Endothelial cell (in vitro differentiated cells): ENCODE data around the gene TRAPPC8. TPM values are rescaled to one million over a fixed set of nuclear protein-coding genes. Genes with fewer than 3 reads are reported as not detected.
"Not testable (repeated sequence)": the region's sequence is repeated elsewhere in the genome, so short reads cannot be mapped to it uniquely, and the experiment has no call there.

ENCODE experiments used
- DNase-seq: peaks from one replicate; pipeline ENCODE4 v3.0.0; 2021; ENCODE audit warnings: low spot score
- H3K27ac Mint-ChIP-seq: one replicate; pipeline ENCODE4 v1.8.0; 2021; ENCODE audit warnings: mixed read lengths, inconsistent platforms; ENCODE audit not compliant: unreplicated experiment
- H3K27me3 Mint-ChIP-seq: one replicate; pipeline ENCODE4 v1.8.0; 2021; ENCODE audit warnings: mild to moderate bottlenecking, moderate library complexity, mixed read lengths, inconsistent platforms; ENCODE audit not compliant: unreplicated experiment
- H3K36me3 Mint-ChIP-seq: one replicate; pipeline ENCODE4 v1.8.0; 2021; ENCODE audit warnings: mild to moderate bottlenecking, low read depth, mixed read lengths, inconsistent platforms; ENCODE audit not compliant: unreplicated experiment
- H3K4me1 Mint-ChIP-seq: one replicate; pipeline ENCODE4 v1.8.0; 2021; ENCODE audit warnings: mild to moderate bottlenecking, mixed read lengths, inconsistent platforms; ENCODE audit not compliant: unreplicated experiment
- H3K4me3 Mint-ChIP-seq: one replicate; pipeline ENCODE4 v1.8.0; 2021; ENCODE audit warnings: mild to moderate bottlenecking, mixed read lengths, inconsistent platforms; ENCODE audit not compliant: unreplicated experiment
- H3K9me3 Mint-ChIP-seq: one replicate; pipeline ENCODE4 v1.8.0; 2021; ENCODE audit warnings: mixed read lengths, inconsistent platforms; ENCODE audit not compliant: unreplicated experiment
- CTCF ChIP-seq: fragments of 200-600 bp; sonication (generic); IDR thresholded peaks from one replicate; pipeline ENCODE4 v1.5.0; 2021; ENCODE audit warnings: antibody characterized with exemption; ENCODE audit not compliant: unreplicated experiment
- total RNA-seq: library from RNA; stranded (reverse); fragmentation: NEBNext Ultra II Directional; extraction: Animal tissue kit (Norgen Biotek cat#: 25700); gene quantifications from one replicate; pipeline ENCODE4 v1.2.1, GENCODE V29; 2021; ENCODE audit not compliant: unreplicated experiment

Gene TRAPPC8
- total RNA-seq, 1 donor from 2014 or later = 40.7 TPM

- H3K36me3 Mint-ChIP-seq = no peaks in the 10 kb centered on the region
- no peaks in the 10 kb centered on the region for H3K9me3 Mint-ChIP-seq
- H3K4me1 Mint-ChIP-seq = no peaks in the 10 kb centered on the region
- DNase-seq = no peak
- H3K27me3 Mint-ChIP-seq = peaks cover 3% of the 10 kb centered on the region
- TF ChIP-seq CTCF = no peak
- no peak overlapping the region for H3K27ac Mint-ChIP-seq
- H3K4me3 Mint-ChIP-seq = no peak overlapping the region
These were observed 141.8 kb downstream of the TRAPPC8 start for GRCh38 chr18:31801078-31801477.

GRCh38 chr18:31799257-31799656, 143.7 kb downstream of the TRAPPC8 start:
- H3K4me1 Mint-ChIP-seq, H3K27me3 Mint-ChIP-seq, H3K36me3 Mint-ChIP-seq: not testable (repeated sequence)

GRCh38 chr18:31798399-31798798, 144.5 kb downstream of the TRAPPC8 start:
- H3K4me3 Mint-ChIP-seq = no peak overlapping the region
- no peaks in the 10 kb centered on the region for H3K4me1 Mint-ChIP-seq
- H3K36me3 Mint-ChIP-seq = no peaks in the 10 kb centered on the region
- H3K27me3 Mint-ChIP-seq = peaks cover 6% of the 10 kb centered on the region
- no peak for TF ChIP-seq CTCF
- no peak for DNase-seq
- H3K9me3 Mint-ChIP-seq = no peaks in the 10 kb centered on the region
- no peak overlapping the region for H3K27ac Mint-ChIP-seq

More at GRCh38 chr18:31799257-31799656, 143.7 kb downstream of the TRAPPC8 start:
- H3K4me3 Mint-ChIP-seq, H3K9me3 Mint-ChIP-seq, DNase-seq, H3K27ac Mint-ChIP-seq: not testable (repeated sequence)

GRCh38 chr18:31795747-31796146, 147.2 kb downstream of the TRAPPC8 start:
- Mint-ChIP-seq H3K4me1 (no peaks in the 10 kb centered on the region), H3K36me3 (no peaks in the 10 kb centered on the region), H3K27ac (no peak overlapping the region), H3K27me3 (peaks cover 6% of the 10 kb centered on the region), H3K9me3 (no peaks in the 10 kb centered on the region), H3K4me3 (no peak overlapping the region)
- no peak for TF ChIP-seq CTCF
- DNase-seq = no peak

- H3K4me1 Mint-ChIP-seq = no peaks in the 10 kb centered on the region
- H3K27ac Mint-ChIP-seq = no peak overlapping the region
- no peak for TF ChIP-seq CTCF
- no peaks in the 10 kb centered on the region for H3K9me3 Mint-ChIP-seq
- no peak for DNase-seq
- H3K36me3 Mint-ChIP-seq = no peaks in the 10 kb centered on the region
- peaks cover 2% of the 10 kb centered on the region for H3K27me3 Mint-ChIP-seq
- no peak overlapping the region for H3K4me3 Mint-ChIP-seq
These were observed 149.4 kb downstream of the TRAPPC8 start for GRCh38 chr18:31793531-31793930.

GRCh38 chr18:31792580-31792911, 150.4 kb downstream of the TRAPPC8 start:
- Mint-ChIP-seq H3K4me3 (no peak overlapping the region), H3K9me3 (no peaks in the 10 kb centered on the region), H3K27ac (no peak overlapping the region), H3K4me1 (no peaks in the 10 kb centered on the region), H3K27me3 (peaks cover 2% of the 10 kb centered on the region), H3K36me3 (no peaks in the 10 kb centered on the region)
- TF ChIP-seq CTCF = no peak
- DNase-seq = no peak
